ENCODE data around the gene RASGRP4.

Gene RASGRP4

GRCh38 chr19:38421856-38422255, 4.2 kb downstream of the RASGRP4 start:
- Histone ChIP-seq H3K4me1 (ENCODE audit: control insufficient read depth in 1 of 2, insufficient read depth in 1 of 2, low read depth in 1 of 2, low read length in 1 of 2) (peaks cover 74 to 78% of the 10 kb centered on the region in 2 experiments), H3K27ac (peak overlapping the region; percentile 89), H3K36me3 (peaks cover 59% of the 10 kb centered on the region), H3K27me3 (no peaks in the 10 kb centered on the region), H3K9me3 (no peaks in the 10 kb centered on the region), H3K4me3 (ENCODE audit: low read depth in 1 of 2, low read length in 1 of 2) (no peak overlapping the region)
- TF ChIP-seq, protein P1, sequence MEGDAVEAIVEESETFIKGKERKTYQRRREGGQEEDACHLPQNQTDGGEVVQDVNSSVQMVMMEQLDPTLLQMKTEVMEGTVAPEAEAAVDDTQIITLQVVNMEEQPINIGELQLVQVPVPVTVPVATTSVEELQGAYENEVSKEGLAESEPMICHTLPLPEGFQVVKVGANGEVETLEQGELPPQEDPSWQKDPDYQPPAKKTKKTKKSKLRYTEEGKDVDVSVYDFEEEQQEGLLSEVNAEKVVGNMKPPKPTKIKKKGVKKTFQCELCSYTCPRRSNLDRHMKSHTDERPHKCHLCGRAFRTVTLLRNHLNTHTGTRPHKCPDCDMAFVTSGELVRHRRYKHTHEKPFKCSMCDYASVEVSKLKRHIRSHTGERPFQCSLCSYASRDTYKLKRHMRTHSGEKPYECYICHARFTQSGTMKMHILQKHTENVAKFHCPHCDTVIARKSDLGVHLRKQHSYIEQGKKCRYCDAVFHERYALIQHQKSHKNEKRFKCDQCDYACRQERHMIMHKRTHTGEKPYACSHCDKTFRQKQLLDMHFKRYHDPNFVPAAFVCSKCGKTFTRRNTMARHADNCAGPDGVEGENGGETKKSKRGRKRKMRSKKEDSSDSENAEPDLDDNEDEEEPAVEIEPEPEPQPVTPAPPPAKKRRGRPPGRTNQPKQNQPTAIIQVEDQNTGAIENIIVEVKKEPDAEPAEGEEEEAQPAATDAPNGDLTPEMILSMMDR (IDR thresholded peaks at IDR 0.05) = no peak

- TF ChIP-seq, protein P1 (IDR thresholded peaks at IDR 0.05) = no peak
- Histone ChIP-seq H3K4me1 (ENCODE audit: control insufficient read depth in 1 of 2, insufficient read depth in 1 of 2, low read depth in 1 of 2, low read length in 1 of 2) (peaks cover 71 to 73% of the 10 kb centered on the region in 2 experiments), H3K9me3 (no peaks in the 10 kb centered on the region), H3K36me3 (peaks cover 68% of the 10 kb centered on the region), H3K27ac (peak overlapping the region; percentile 93), H3K27me3 (no peaks in the 10 kb centered on the region), H3K4me3 (ENCODE audit: low read depth in 1 of 2, low read length in 1 of 2) (no peak overlapping the region)
Observed at GRCh38 chr19:38420935-38421334, 5.1 kb downstream of the RASGRP4 start.

DNA sequence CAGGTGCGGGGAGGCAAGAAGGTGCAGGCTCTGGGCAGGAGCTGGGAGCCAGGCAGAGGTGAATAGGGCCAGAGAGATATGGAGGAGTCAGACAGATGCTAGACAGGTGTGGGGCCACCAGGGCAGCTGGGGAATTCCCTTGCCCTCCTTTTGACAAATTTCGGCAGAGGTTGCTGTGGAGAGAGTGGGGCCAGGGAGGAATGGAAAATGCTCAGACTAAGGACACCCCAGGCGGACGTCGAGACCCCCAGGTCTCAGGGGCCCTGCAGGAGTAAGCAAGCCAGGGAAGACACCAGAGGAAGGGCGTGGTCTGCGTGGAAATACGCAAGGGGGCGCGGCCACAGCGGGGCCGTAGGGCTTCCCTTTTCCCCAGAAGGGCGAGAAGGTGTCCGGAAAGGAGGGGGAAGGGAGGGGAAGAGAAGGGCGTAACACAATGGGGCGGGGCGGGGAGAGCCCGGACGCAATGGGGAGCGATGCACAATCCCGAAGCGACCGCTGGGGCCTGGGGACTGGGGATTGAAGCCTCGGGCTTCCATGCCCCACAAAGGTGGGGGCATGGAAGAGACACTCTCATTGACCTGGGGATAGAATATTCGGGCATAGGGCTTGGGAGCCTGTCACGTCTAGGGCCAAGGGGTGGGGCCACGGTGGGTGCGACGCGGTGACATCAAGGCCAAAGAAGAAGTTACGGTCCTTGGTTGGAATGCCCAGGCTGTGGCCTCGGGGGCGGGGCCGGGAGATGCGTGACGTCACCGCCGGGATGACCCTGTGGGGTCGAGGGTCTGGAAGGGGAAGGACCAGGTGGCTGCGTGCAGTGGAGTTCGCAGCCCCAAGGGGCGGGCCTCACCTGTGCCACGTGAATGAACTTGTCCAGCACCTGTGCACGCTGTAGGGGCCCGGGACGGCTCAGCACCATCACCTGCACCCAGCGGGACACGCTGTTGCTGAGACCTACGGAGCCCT, 8.2 kb downstream of the RASGRP4 start:
- peak overlapping the region; percentile 93 for H3K27ac ChIP-seq
- TF ChIP-seq, protein P1 (IDR thresholded peaks at IDR 0.05) = peak; percentile 73

DNA sequence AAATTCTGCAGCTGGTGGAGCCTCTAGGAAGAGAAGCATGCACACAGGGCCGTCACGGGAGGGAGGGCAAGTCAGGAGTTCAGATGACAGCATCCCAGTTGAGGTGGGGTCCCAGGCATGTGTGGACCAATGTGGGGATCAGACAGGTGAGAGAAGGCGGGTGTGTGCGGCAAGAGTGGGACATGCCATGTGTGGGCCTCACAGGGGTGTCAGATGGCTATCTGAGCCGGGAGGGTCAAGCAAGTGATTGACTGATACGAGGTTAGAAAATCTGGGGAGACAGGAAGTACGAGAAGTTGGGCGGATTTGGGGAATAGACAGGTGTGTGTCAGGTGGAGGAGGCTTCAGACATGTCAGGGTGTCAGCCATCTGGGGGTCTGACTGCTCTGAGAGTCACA, 8.9 kb downstream of the RASGRP4 start:
- peaks cover 38 to 47% of the 10 kb centered on the region in 2 experiments for H3K4me1 ChIP-seq (ENCODE audit: control insufficient read depth in 1 of 2, insufficient read depth in 1 of 2, low read depth in 1 of 2, low read length in 1 of 2)
- no peaks in the 10 kb centered on the region for H3K27me3 ChIP-seq
- TF ChIP-seq, protein P1 (IDR thresholded peaks at IDR 0.05) = no peak
- H3K9me3 ChIP-seq = no peaks in the 10 kb centered on the region
- peak overlapping the region; percentile 59 to 62 for H3K4me3 ChIP-seq (ENCODE audit: low read depth in 1 of 2, low read length in 1 of 2)
- H3K36me3 ChIP-seq = peaks cover 95% of the 10 kb centered on the region
- peak overlapping the region; percentile 93 for H3K27ac ChIP-seq

More for the DNA sequence above, 8.2 kb downstream of the RASGRP4 start:
- H3K9me3 ChIP-seq = no peaks in the 10 kb centered on the region
- peaks cover 45 to 53% of the 10 kb centered on the region in 2 experiments for H3K4me1 ChIP-seq (ENCODE audit: control insufficient read depth in 1 of 2, insufficient read depth in 1 of 2, low read depth in 1 of 2, low read length in 1 of 2)
- peak overlapping the region; percentile 59 to 62 for H3K4me3 ChIP-seq (ENCODE audit: low read depth in 1 of 2, low read length in 1 of 2)
- peaks cover 95% of the 10 kb centered on the region for H3K36me3 ChIP-seq
- no peaks in the 10 kb centered on the region for H3K27me3 ChIP-seq

DNA sequence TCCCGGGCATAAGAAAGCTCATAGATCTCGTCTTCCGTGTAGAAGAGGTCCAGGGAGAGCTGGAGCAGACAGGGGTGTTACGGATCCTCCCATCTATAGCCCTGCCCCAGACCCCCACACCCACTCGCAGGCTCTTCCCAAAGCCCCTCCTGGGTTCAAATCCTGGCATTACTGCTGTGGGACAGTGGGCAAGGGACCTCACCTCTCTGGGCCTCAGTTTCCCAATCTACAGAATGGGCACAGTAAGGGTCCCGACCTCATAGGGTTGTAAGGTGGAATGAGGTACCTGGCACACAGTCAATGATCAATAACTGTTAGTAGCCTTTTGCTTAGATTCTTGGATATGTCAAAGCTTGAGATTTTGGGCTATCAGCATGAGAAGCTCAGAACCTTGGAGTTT, 12.6 kb downstream of the RASGRP4 start:
- Histone ChIP-seq H3K27me3 (no peaks in the 10 kb centered on the region), H3K36me3 (peaks cover 95% of the 10 kb centered on the region), H3K4me3 (ENCODE audit: low read depth in 1 of 2, low read length in 1 of 2) (no peak overlapping the region), H3K27ac (peak overlapping the region; percentile 27), H3K9me3 (no peaks in the 10 kb centered on the region), H3K4me1 (ENCODE audit: control insufficient read depth in 1 of 2, insufficient read depth in 1 of 2, low read depth in 1 of 2, low read length in 1 of 2) (peaks cover 26 to 30% of the 10 kb centered on the region in 2 experiments)
- TF ChIP-seq, protein P1 (IDR thresholded peaks at IDR 0.05) = no peak

Measured in neutrophil (primary cell).